Kidney glomerular epithelial cell (primary cell): ENCODE results near the gene JKAMP.

Experiments used
- DNase-seq: peaks from one replicate; lab custom pipeline; 2025; lab: John Stamatoyannopoulos, UW

Gene JKAMP

GRCh38 chr14:59481871-59482540, 2.3 kb upstream of the JKAMP start:
- DNase-seq: peak; percentile 83

- DNase-seq: peak; percentile 96
These were observed 1.6 kb upstream of the JKAMP start for GRCh38 chr14:59482541-59483331.

- DNase-seq: peak; percentile 83
These were observed 954 bp upstream of the JKAMP start for GRCh38 chr14:59483363-59483762.

- DNase-seq: peak; percentile 52
These were observed 390 bp downstream of the JKAMP start for GRCh38 chr14:59484639-59485175.

- no peak for DNase-seq
These were observed 6.4 kb downstream of the JKAMP start for GRCh38 chr14:59490756-59491155.

- DNase-seq: no peak
These were observed 8.1 kb downstream of the JKAMP start for GRCh38 chr14:59492384-59492783.

GRCh38 chr14:59500732-59501131, 16.4 kb downstream of the JKAMP start:
- DNase-seq: no peak

- no peak for DNase-seq
These were observed 18.9 kb downstream of the JKAMP start for GRCh38 chr14:59503256-59503655.

GRCh38 chr14:59507063-59507751, 22.9 kb downstream of the JKAMP start:
- peak; percentile 67 for DNase-seq

GRCh38 chr14:59507752-59508103, 23.4 kb downstream of the JKAMP start:
- no peak for DNase-seq

- no peak for DNase-seq
These were observed 24.8 kb downstream of the JKAMP start for GRCh38 chr14:59509101-59509500.

- DNase-seq: no peak
These were observed 25.7 kb downstream of the JKAMP start for GRCh38 chr14:59510001-59510400.

- no peak for DNase-seq
These were observed 26.6 kb downstream of the JKAMP start for GRCh38 chr14:59510966-59511365.

GRCh38 chr14:59511916-59512575, 27.7 kb downstream of the JKAMP start:
- DNase-seq: peak; percentile 19

- DNase-seq: no peak
These were observed 35.9 kb downstream of the JKAMP start for GRCh38 chr14:59520224-59520623.

- DNase-seq: no peak
These were observed 44.9 kb downstream of the JKAMP start for GRCh38 chr14:59529189-59529588.

- DNase-seq: no peak
These were observed 46.0 kb downstream of the JKAMP start for GRCh38 chr14:59530349-59530748.

- no peak for DNase-seq
These were observed 48.1 kb downstream of the JKAMP start for GRCh38 chr14:59532419-59532818.

GRCh38 chr14:59534361-59534987, 50.2 kb downstream of the JKAMP start:
- DNase-seq: no peak

- no peak for DNase-seq
These were observed 53.2 kb downstream of the JKAMP start for GRCh38 chr14:59537476-59537875.

GRCh38 chr14:59538936-59539335, 54.6 kb downstream of the JKAMP start:
- no peak for DNase-seq

- DNase-seq: no peak
These were observed 56.5 kb downstream of the JKAMP start for GRCh38 chr14:59540852-59541251.
